Measurements from ENCODE around the gene RGS9. TPM values are rescaled to one million over a fixed set of nuclear protein-coding genes. Genes with fewer than 3 reads are reported as not detected.

RGS9 gene
- polyA plus RNA-seq, 2 of the 4 experiments (the other 2 are of a cell fraction): 6.9 to 14.3 TPM

DNA sequence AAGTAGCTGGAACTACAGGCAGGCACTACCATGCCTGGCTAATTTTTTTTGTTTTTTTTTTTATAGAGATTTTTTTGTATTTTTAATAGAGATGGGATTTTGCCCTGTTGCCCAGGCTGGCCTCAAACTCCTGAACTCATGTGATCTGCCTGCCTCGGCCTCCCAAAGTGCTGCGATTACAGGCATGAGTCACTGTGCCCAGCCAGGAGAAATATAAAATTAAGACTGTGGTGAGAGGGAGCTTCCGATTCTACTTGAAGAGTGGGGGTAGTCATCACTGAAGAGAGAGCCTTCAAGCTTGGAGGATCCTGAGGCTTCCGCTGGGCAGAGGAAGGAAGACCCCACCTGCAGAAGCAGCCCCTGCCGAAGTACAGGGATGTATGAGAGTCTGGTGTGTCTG, 34.4 kb upstream of the RGS9 start:
- ATAC-seq: no peak
- no peak overlapping the region for H3K4me3 ChIP-seq
- 74% methylated on average over 5 of the region's 5 CpGs for WGBS (ENCODE audit: missing lambda C conversion rate)
- FAIRE-seq: no peak
- H3K27ac ChIP-seq: no peak overlapping the region
- no peak for DNase-seq (ENCODE audit: low read depth in 1 of 2, low spot score in 1 of 2)
- POLR2A ChIA-PET: interaction anchor here (1.1 kb wide), 1 partner anchor 128 kb away, joined by 3 read pairs; no protein-coding TSS in a partner anchor
- H3K4me2 ChIP-seq: no peak overlapping the region
- peaks cover 30% of the 10 kb centered on the region for H3K4me1 ChIP-seq
- no peaks in the 10 kb centered on the region for H3K9me3 ChIP-seq
- TF ChIP-seq, protein P1, sequence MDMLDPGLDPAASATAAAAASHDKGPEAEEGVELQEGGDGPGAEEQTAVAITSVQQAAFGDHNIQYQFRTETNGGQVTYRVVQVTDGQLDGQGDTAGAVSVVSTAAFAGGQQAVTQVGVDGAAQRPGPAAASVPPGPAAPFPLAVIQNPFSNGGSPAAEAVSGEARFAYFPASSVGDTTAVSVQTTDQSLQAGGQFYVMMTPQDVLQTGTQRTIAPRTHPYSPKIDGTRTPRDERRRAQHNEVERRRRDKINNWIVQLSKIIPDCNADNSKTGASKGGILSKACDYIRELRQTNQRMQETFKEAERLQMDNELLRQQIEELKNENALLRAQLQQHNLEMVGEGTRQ (IDR thresholded peaks at IDR 0.05): no peak
- no peak for TF ChIP-seq FOXS1 (CRISPR knock-in tag; IDR thresholded peaks at IDR 0.05)
- TF ChIP-seq SREBF2 (IDR thresholded peaks at IDR 0.05): no peak
- TF ChIP-seq RCOR1 (IDR thresholded peaks at IDR 0.05; ENCODE audit: low read depth, low read length): no peak
- no peak for TF ChIP-seq HDAC2 (IDR thresholded peaks at IDR 0.05)
- CTCF ChIA-PET: interaction anchor here (0.7 to 9.8 kb wide), 8 partner anchors 28 to 1063 kb away, joined by 3 to 145 read pairs (median 6); partner anchors contain the start of genes LRRC37A3 and RGS9

DNA sequence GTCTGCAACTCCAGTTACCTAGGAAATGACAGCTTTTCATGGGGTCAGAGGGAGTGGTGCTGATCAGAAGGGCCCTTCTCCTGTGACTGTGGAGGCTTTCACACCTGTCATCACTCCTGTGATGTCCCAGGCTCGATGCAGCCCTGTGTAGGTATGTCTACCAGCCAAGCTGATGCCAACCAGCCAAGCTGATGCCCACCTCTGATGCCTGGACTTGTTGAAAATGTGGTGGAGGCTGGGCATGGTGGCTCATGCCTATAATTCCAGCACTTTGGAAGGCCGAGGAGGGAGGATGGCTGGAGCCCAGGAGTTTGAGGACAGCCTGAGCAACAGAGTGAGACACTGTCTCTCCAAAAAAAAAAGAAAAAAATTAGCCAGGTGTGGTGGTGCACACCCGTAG, 33.7 kb upstream of the RGS9 start:
- WGBS (ENCODE audit: missing lambda C conversion rate): 69% methylated on average over 3 of the region's 3 CpGs
- DNase-seq (ENCODE audit: low read depth in 1 of 2, low spot score in 1 of 2) (no peak), FAIRE-seq (no peak), ATAC-seq (no peak)
- POLR2A ChIA-PET: interaction anchor here (1.1 kb wide), 1 partner anchor 128 kb away, joined by 3 read pairs; no protein-coding TSS in a partner anchor
- no peak overlapping the region for H3K27ac ChIP-seq
- H3K4me2 ChIP-seq: no peak overlapping the region
- no peaks in the 10 kb centered on the region for H3K9me3 ChIP-seq
- CTCF ChIA-PET: interaction anchor here (0.6 to 9.8 kb wide), 7 partner anchors 14 to 1288 kb away, joined by 3 to 88 read pairs (median 6); partner anchors contain the start of gene RGS9
- H3K4me1 ChIP-seq: peaks cover 30% of the 10 kb centered on the region
- no peak overlapping the region for H3K4me3 ChIP-seq
- TF ChIP-seq FOXS1 (CRISPR knock-in tag; IDR thresholded peaks at IDR 0.05): no peak
- TF ChIP-seq ESRRA (IDR thresholded peaks at IDR 0.05; ENCODE audit: borderline replicate concordance, low read length): no peak
- no peak for TF ChIP-seq RNF2 (IDR thresholded peaks at IDR 0.05; ENCODE audit: borderline replicate concordance, low read depth)
- no peak for TF ChIP-seq CHD2 (IDR thresholded peaks at IDR 0.05; ENCODE audit: low read length, partially characterized antibody)
- no peak for TF ChIP-seq ZFP36 (IDR thresholded peaks at IDR 0.05; ENCODE audit: borderline replicate concordance, partially characterized antibody)
- TF ChIP-seq RFX5 (IDR thresholded peaks at IDR 0.05): no peak
- TF ChIP-seq KDM5A (IDR thresholded peaks at IDR 0.05): no peak
- TF ChIP-seq CBX2 (IDR thresholded peaks at IDR 0.05; ENCODE audit: borderline replicate concordance, low read depth): no peak
- TF ChIP-seq, protein P2, sequence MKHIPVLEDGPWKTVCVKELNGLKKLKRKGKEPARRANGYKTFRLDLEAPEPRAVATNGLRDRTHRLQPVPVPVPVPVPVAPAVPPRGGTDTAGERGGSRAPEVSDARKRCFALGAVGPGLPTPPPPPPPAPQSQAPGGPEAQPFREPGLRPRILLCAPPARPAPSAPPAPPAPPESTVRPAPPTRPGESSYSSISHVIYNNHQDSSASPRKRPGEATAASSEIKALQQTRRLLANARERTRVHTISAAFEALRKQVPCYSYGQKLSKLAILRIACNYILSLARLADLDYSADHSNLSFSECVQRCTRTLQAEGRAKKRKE (CRISPR knock-in tag; IDR thresholded peaks at IDR 0.05; ENCODE audit: low read depth): no peak
- no peak for TF ChIP-seq RCOR1 (IDR thresholded peaks at IDR 0.05; ENCODE audit: low read depth, low read length)
- no peak for TF ChIP-seq SMC3 (IDR thresholded peaks at IDR 0.05)
- no peak for TF ChIP-seq POLR2A (IDR thresholded peaks at IDR 0.05; ENCODE audit: low read length)
- no peak for TF ChIP-seq RAD21 (conservative IDR thresholded peaks at IDR 0.05 in 1 of 2, IDR thresholded peaks at IDR 0.05 in 1 of 2)
- TF ChIP-seq TFCP2L1 (CRISPR knock-in tag; IDR thresholded peaks at IDR 0.05): no peak
- TF ChIP-seq, protein P3, sequence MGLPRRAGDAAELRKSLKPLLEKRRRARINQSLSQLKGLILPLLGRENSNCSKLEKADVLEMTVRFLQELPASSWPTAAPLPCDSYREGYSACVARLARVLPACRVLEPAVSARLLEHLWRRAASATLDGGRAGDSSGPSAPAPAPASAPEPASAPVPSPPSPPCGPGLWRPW (IDR thresholded peaks at IDR 0.05): no peak

DNA sequence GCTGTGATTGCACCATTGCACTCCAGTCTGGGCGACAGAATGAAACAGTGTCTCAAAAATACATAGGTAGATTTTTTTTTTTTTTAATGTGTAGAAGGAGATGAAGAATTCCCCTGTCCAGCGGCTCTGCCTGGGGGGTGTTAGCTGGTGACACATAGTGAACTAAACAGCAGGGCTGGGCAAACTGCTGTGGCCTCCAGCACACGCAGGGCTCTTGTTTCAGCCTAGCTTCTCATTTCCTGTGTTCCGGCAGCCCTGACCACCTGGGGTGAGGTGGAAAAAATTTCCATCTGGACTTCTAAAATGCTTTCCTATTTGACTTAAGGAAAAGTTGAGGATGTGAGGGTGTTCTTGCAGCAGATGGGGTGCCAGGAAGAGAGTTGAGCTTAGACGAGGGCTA, 33.3 kb upstream of the RGS9 start:
- Histone ChIP-seq H3K4me1 (peaks cover 29% of the 10 kb centered on the region), H3K9me3 (no peaks in the 10 kb centered on the region), H3K4me3 (no peak overlapping the region), H3K4me2 (no peak overlapping the region), H3K27ac (no peak overlapping the region)
- TF ChIP-seq CBX8 (IDR thresholded peaks at IDR 0.05) (no peak), RCOR1 (IDR thresholded peaks at IDR 0.05; ENCODE audit: low read depth, low read length) (no peak)
- CTCF ChIA-PET: interaction anchor here (0.6 to 9.8 kb wide), 7 partner anchors 13 to 1288 kb away, joined by 3 to 88 read pairs (median 6); partner anchors contain the start of genes LRRC37A3 and RGS9
- no peak for ATAC-seq
- POLR2A ChIA-PET: interaction anchor here (0.7 kb wide), 1 partner anchor 15 kb away, joined by 4 read pairs; no protein-coding TSS in a partner anchor
- FAIRE-seq: no peak
- no peak for DNase-seq (ENCODE audit: low read depth in 1 of 2, low spot score in 1 of 2)
- WGBS (ENCODE audit: missing lambda C conversion rate): 77% methylated on average over 5 of the region's 5 CpGs

DNA sequence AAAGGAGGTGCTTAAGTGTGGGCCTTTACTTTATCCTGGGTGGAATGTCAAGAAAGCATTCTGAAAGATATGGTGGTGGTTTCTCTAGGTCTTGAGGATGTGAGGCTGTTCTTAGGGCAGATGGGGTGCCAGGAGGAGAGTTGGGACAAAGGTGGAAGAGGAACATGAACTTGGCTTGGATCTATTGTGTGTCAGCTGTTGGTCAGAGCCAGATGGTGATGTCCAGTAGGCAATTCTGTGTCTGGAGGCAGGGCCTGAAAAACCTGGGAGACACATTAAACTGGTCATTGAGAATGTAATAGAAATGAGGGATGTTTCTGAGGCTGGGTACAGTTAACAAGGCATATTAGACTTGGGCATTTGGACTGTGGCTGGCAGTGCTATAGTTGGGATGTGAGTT, 32.6 kb upstream of the RGS9 start:
- H3K4me1 ChIP-seq: peaks cover 23% of the 10 kb centered on the region
- POLR2A ChIA-PET: interaction anchor here (0.7 to 1.0 kb wide), 2 partner anchors 15 to 18 kb away, joined by 3 to 4 read pairs; no protein-coding TSS in a partner anchor
- FAIRE-seq (no peak), ATAC-seq (no peak), DNase-seq (ENCODE audit: low read depth in 1 of 2, low spot score in 1 of 2) (no peak)
- no peak overlapping the region for H3K27ac ChIP-seq
- CTCF ChIA-PET: interaction anchor here (1.0 to 9.8 kb wide), 6 partner anchors 10 to 185 kb away, joined by 3 to 88 read pairs (median 4); partner anchors contain the start of genes LRRC37A3 and RGS9
- no peak overlapping the region for H3K4me3 ChIP-seq
- no peaks in the 10 kb centered on the region for H3K9me3 ChIP-seq
- no peak for TF ChIP-seq FOSB (CRISPR knock-in tag; IDR thresholded peaks at IDR 0.05)
- no peak for TF ChIP-seq HOXB5 (CRISPR knock-in tag; IDR thresholded peaks at IDR 0.05)
- TF ChIP-seq, protein P1 (IDR thresholded peaks at IDR 0.05): no peak
- TF ChIP-seq RNF2 (IDR thresholded peaks at IDR 0.05; ENCODE audit: borderline replicate concordance, low read depth): no peak
- TF ChIP-seq, protein P4, sequence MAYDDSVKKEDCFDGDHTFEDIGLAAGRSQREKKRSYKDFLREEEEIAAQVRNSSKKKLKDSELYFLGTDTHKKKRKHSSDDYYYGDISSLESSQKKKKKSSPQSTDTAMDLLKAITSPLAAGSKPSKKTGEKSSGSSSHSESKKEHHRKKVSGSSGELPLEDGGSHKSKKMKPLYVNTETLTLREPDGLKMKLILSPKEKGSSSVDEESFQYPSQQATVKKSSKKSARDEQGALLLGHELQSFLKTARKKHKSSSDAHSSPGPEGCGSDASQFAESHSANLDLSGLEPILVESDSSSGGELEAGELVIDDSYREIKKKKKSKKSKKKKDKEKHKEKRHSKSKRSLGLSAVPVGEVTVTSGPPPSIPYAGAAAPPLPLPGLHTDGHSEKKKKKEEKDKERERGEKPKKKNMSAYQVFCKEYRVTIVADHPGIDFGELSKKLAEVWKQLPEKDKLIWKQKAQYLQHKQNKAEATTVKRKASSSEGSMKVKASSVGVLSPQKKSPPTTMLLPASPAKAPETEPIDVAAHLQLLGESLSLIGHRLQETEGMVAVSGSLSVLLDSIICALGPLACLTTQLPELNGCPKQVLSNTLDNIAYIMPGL (CRISPR knock-in tag; IDR thresholded peaks at IDR 0.05; ENCODE audit: borderline replicate concordance): no peak
- TF ChIP-seq SREBF2 (IDR thresholded peaks at IDR 0.05): no peak
- TF ChIP-seq, protein P5, sequence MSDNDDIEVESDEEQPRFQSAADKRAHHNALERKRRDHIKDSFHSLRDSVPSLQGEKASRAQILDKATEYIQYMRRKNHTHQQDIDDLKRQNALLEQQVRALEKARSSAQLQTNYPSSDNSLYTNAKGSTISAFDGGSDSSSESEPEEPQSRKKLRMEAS (IDR thresholded peaks at IDR 0.05): no peak
- no peak for TF ChIP-seq CBX8 (IDR thresholded peaks at IDR 0.05)
- no peak for TF ChIP-seq JUN (IDR thresholded peaks at IDR 0.05)
- TF ChIP-seq POLR2A (IDR thresholded peaks at IDR 0.05; ENCODE audit: low read length): no peak
- no peak for TF ChIP-seq BHLHE40 (IDR thresholded peaks at IDR 0.05; ENCODE audit: low read depth, low read length)
- TF ChIP-seq MAZ (IDR thresholded peaks at IDR 0.05; ENCODE audit: borderline replicate concordance, low read depth, low read length): no peak
- H3K4me2 ChIP-seq: no peak overlapping the region

Data from A549 (cell line).